Measurements from ENCODE around the gene ADCY10. TPM values are rescaled to one million over a fixed set of nuclear protein-coding genes. Genes with fewer than 3 reads are reported as not detected.

The ADCY10 gene
- total and polyA plus RNA-seq, 9 donors, result 0.03 to 0.21 (median 0.09) TPM

Other genes with a start within 250 kb of the ADCY10 start
- 60.6 TPM for gene MPZL1, start 192.2 kb downstream of the ADCY10 start, total RNA-seq
- gene MPZL1, start 192.2 kb downstream of the ADCY10 start, polyA plus RNA-seq (ENCODE audit: insufficient read depth in 1 of 8, insufficient read length in 8 of 8, low replicate concordance in 1 of 8), result 100 to 1,000 TPM in 1 of 8 donors, 10 to 100 TPM in 7; 67.1 to 112 (median 78.3) TPM
- 91.0 TPM for gene DCAF6, start 22.5 kb upstream of the ADCY10 start, total RNA-seq
- 100 to 1,000 TPM in 7 of 8 donors, 10 to 100 TPM in 1; 95.6 to 130 (median 110) TPM for gene DCAF6, start 22.5 kb upstream of the ADCY10 start, polyA plus RNA-seq (ENCODE audit: insufficient read depth in 1 of 8, insufficient read length in 8 of 8, low replicate concordance in 1 of 8)
- 78.0 TPM for gene MPC2, start 22.9 kb upstream of the ADCY10 start, total RNA-seq
- 10 to 100 TPM; 63.0 to 74.6 (median 67.6) TPM for gene MPC2, start 22.9 kb upstream of the ADCY10 start, polyA plus RNA-seq (ENCODE audit: insufficient read depth in 1 of 8, insufficient read length in 8 of 8, low replicate concordance in 1 of 8)
- gene GPR161, start 222.8 kb upstream of the ADCY10 start, total RNA-seq, result 9.8 TPM
- 10 to 100 TPM; 10.5 to 20.8 (median 15.6) TPM for gene GPR161, start 222.8 kb upstream of the ADCY10 start, polyA plus RNA-seq (ENCODE audit: insufficient read depth in 1 of 8, insufficient read length in 8 of 8, low replicate concordance in 1 of 8)

Measured in muscle of leg (tissue), 9 donors.